Gastroesophageal sphincter (tissue), 3 donors: ENCODE results near the gene SPATS2L.

Experiments used
- CTCF ChIP-seq, 4 experiments: fragments of 200-600 bp in 2 of 4; fragments of 450-650 bp in 2 of 4; sonication (generic) in 1 of 4; IDR thresholded peaks; one replicate each; pipeline ENCODE4 v1.5.1; 2017 to 2019; ENCODE audit warnings: antibody characterized with exemption in 4 of 4, mild to moderate bottlenecking in 2 of 4, moderate library complexity in 2 of 4
- EP300 ChIP-seq: sonication (generic); formaldehyde crosslinking; IDR thresholded peaks from one replicate; pipeline ENCODE4 v1.6.1; 2017; ENCODE audit warnings: antibody characterized with exemption, mild to moderate bottlenecking
- POLR2A ChIP-seq, 2 donors: fragments of 450-650 bp; IDR thresholded peaks; one replicate each; pipeline ENCODE4 v1.6.1; 2017; ENCODE audit warnings: antibody characterized with exemption in 2 of 2, mild to moderate bottlenecking in 2 of 2, moderate library complexity in 1 of 2
- POLR2AphosphoS5 ChIP-seq: sonication (generic); formaldehyde crosslinking; IDR thresholded peaks from one replicate; pipeline ENCODE4 v1.6.1; 2017; ENCODE audit warnings: antibody characterized with exemption

GRCh38 chr2:200492656-200493055 is 186.2 kb downstream of the SPATS2L start:
- TF ChIP-seq POLR2A (IDR thresholded peaks at IDR 0.05), result no peak
- TF ChIP-seq EP300, result no peak
- TF ChIP-seq CTCF (IDR thresholded peaks at IDR 0.05), result no peak
- no peak for TF ChIP-seq POLR2AphosphoS5
